SK-N-MC (cell line): ENCODE results near the gene POLDIP2.

Experiments
- DNase-seq: peaks from one replicate; pipeline ENCODE4 v3.0.0-alpha.2; 2011; ENCODE audit warnings: low read depth, low spot score
- H3K27ac ChIP-seq: fragments of 200-600 bp; sonication (generic); 2 replicates; pipeline ENCODE4 v1.5.1; 2016; ENCODE audit warnings: mixed run types
- H3K36me3 ChIP-seq: fragments of 200-600 bp; sonication (generic); 2 replicates; pipeline ENCODE4 v1.6.1; 2017; ENCODE audit warnings: antibody characterized with exemption, low read length, mixed read lengths; ENCODE audit not compliant: insufficient read depth
- H3K4me3 ChIP-seq: fragments of 200-600 bp; sonication (generic); 2 replicates; pipeline ENCODE4 v1.5.1; 2016
- H3K9ac ChIP-seq: fragments of 200-600 bp; sonication (generic); 2 replicates; pipeline ENCODE4 v1.8.0; 2017; ENCODE audit warnings: mixed run types, mixed read lengths; ENCODE audit not compliant: insufficient read length
- H3K9me3 ChIP-seq: fragments of 200-600 bp; sonication (generic); 2 replicates; pipeline ENCODE4 v1.6.1; 2017; ENCODE audit warnings: low read depth, mild to moderate bottlenecking, antibody characterized with exemption, low read length, moderate library complexity, mixed read lengths
- EZH2 ChIP-seq: fragments of 200-600 bp; sonication (generic); IDR thresholded peaks from one replicate; pipeline ENCODE4 v1.6.1; 2017; ENCODE audit warnings: antibody characterized with exemption
- FOXP2 ChIP-seq: optimal IDR thresholded peaks from 2 replicates; pipeline ENCODE3; 2011; ENCODE audit warnings: mild to moderate bottlenecking, moderate library complexity; ENCODE audit not compliant: insufficient read depth; ENCODE audit errors: extremely low read length, control extremely low read depth
- POLR2AphosphoS5 ChIP-seq: IDR thresholded peaks from 2 replicates; pipeline ENCODE4 v1.6.1; 2012; ENCODE audit warnings: mild to moderate bottlenecking, low read depth, low read length, borderline replicate concordance

Gene POLDIP2

DNA sequence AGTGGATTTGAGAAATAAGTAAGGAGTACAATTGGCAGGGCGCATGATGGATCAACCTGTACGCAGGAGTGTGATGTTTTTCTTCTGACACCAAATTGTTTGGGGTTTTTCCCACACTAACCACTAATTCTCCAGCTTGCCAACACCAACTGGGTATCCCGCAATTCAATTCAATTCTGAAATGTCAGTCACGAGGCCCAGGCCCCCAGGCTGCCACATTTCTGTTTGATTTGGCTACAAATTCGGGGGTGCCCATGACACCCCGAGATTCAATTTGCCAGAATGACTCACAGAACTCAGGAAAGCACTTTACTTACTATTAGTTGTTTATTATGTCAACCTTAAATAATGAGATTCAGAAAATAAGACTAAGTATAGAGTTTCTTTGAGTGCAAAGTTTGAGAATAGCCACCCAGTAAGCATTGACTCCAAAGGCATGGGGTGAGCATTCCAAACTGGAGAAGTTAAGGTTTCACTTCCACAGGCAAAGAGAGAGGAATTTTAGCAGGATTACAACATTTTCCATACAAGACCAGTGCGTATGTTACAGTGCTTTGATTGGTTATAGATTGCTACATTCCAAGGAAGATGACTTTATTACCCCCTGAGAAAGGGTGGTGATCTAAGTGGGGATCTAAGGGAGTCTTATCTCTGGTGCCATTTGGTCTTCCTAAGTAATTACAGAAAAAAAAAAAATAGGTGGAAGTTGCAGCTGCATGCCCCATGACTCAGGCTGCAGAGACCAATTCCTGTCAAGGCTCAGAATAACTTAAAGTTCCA, 37.2 kb upstream of the POLDIP2 start:
- no peak overlapping the region for H3K27ac ChIP-seq
- no peak overlapping the region for H3K4me3 ChIP-seq
- no peak for DNase-seq
- H3K9me3 ChIP-seq, result no peaks in the 10 kb centered on the region
- no peak for TF ChIP-seq POLR2AphosphoS5
- TF ChIP-seq EZH2, result no peak
- TF ChIP-seq FOXP2, result no peak
- H3K9ac ChIP-seq, result no peak overlapping the region
- no peaks in the 10 kb centered on the region for H3K36me3 ChIP-seq

DNA sequence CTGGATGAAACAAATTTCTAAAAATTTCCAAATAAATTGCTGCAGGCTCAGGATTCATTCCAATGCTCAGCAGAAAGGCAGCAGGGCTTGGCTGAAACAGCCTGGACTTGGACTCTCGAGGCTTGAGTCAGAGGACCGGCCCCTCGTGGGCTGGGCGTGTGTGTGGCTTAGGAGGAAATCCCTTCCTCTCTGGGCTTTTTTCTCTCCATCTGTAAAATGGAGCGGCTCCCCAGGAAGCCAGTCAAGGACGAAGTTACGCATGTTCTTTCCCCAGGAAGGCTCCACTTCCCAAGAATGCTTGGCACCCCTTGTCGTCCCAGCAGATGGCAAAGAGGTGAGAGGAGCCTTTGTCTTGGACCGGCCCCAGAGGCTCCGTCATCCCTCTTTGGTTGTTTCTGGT, 35.2 kb upstream of the POLDIP2 start:
- Histone ChIP-seq H3K9ac (no peak overlapping the region), H3K27ac (no peak overlapping the region), H3K9me3 (no peaks in the 10 kb centered on the region), H3K36me3 (no peaks in the 10 kb centered on the region), H3K4me3 (no peak overlapping the region)
- TF ChIP-seq POLR2AphosphoS5 (no peak), FOXP2 (no peak), EZH2 (no peak)
- DNase-seq, result no peak

DNA sequence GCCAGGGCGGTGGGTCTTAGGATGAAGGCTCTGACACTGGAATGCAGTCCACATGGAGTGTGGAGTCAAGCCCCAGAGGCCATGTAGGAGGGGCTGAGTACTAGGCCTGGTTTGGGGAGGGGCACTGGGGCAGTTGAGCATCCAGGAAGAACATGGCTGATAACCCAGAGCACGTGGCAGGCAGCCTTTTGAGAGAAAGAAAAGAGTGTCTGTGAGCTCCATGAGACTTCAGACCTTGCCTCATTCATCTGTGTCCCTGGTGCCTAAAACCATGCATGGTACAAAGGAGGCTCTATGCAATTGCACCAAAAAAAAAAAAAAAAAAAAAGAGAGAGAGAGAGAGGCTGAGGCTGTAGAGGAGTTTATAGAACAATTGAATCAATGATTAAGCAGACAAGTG, 34.1 kb upstream of the POLDIP2 start:
- DNase-seq, result no peak
- Histone ChIP-seq H3K9ac (no peak overlapping the region), H3K4me3 (no peak overlapping the region), H3K27ac (no peak overlapping the region), H3K9me3 (no peaks in the 10 kb centered on the region), H3K36me3 (no peaks in the 10 kb centered on the region)
- TF ChIP-seq POLR2AphosphoS5, result no peak
- TF ChIP-seq FOXP2, result no peak
- no peak for TF ChIP-seq EZH2

DNA sequence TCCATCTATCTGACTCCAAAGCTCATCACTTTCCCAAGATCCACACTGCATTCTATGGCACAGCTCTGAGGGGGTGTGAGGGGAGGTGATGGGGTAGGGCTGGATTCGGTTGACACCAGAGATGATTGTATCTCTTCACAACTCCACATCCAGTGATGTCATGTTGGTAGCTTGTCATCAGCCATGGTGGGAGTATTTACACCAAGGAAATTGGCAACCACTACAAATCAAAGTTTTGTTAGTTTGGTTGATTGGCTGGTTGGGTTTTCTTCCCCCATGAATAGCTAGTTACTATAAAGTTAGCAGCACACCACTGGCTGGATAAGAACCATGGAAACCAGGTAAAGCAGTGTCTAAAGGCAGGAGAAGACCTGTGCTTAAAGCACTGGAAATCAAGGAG, 33.7 kb upstream of the POLDIP2 start:
- H3K9ac ChIP-seq, result no peak overlapping the region
- H3K4me3 ChIP-seq, result no peak overlapping the region
- TF ChIP-seq FOXP2 (no peak), POLR2AphosphoS5 (no peak), EZH2 (no peak)
- H3K36me3 ChIP-seq, result no peaks in the 10 kb centered on the region
- DNase-seq, result no peak
- H3K27ac ChIP-seq, result no peak overlapping the region
- no peaks in the 10 kb centered on the region for H3K9me3 ChIP-seq

DNA sequence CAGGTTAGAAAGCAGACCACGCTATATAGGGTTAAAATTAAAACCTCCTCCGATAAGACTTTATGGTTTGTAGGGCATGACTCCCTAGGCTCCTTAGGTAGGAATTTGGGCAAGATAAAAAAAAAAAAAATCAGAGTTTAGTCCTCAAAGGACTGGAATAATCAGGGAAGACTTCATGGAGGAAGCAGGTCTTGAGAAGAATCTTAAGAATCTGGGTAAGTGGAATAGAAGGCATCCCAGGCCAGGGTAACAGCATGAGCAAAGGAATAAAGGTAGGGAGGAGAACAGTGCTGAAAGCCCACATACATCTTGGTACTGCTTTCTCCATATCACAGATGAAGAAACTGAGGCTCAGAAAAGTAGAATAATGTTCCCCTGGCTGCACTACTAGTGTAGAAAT, 33.2 kb upstream of the POLDIP2 start:
- no peaks in the 10 kb centered on the region for H3K9me3 ChIP-seq
- TF ChIP-seq POLR2AphosphoS5, result no peak
- no peak for TF ChIP-seq EZH2
- no peak for TF ChIP-seq FOXP2
- no peak overlapping the region for H3K27ac ChIP-seq
- no peak for DNase-seq
- no peak overlapping the region for H3K4me3 ChIP-seq
- H3K9ac ChIP-seq, result no peak overlapping the region
- no peaks in the 10 kb centered on the region for H3K36me3 ChIP-seq

DNA sequence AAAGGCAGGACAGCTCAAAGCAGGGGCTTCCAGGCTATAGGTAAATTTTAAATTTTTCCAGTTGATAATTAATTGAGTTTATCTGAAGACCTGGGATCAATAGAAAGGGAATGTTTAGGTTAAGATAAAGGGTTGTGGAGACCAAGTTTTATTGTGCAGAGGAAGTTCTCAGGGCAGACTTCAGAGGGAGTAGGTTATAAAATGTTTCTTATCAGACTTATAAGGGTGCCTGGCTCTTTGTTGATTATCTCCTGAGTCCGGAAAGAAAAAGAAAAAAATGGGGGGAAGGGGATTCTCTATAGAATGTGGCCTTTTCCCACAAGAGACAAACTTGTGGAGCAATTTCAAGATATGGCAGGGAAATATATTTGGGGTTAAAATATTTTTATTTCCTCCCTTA, 32.8 kb upstream of the POLDIP2 start:
- Histone ChIP-seq H3K9ac (no peak overlapping the region), H3K9me3 (no peaks in the 10 kb centered on the region), H3K4me3 (no peak overlapping the region), H3K27ac (no peak overlapping the region), H3K36me3 (no peaks in the 10 kb centered on the region)
- no peak for DNase-seq
- no peak for TF ChIP-seq EZH2
- no peak for TF ChIP-seq POLR2AphosphoS5
- TF ChIP-seq FOXP2, result no peak

DNA sequence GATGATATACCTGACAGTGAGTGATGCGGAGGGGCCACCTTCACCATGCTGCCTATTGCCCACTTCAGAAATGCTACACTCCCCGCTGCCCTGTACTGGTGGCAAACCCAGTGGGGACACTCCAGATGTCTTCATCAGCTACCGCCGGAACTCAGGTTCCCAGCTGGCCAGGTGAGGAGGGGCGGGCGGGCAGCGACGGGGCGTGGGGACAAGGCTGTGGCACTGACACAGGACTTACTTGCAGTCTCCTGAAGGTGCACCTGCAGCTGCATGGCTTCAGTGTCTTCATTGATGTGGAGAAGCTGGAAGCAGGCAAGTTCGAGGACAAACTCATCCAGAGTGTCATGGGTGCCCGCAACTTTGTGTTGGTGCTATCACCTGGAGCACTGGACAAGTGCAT, 30.8 kb upstream of the POLDIP2 start:
- Histone ChIP-seq H3K27ac (no peak overlapping the region), H3K9ac (no peak overlapping the region), H3K4me3 (no peak overlapping the region), H3K36me3 (no peaks in the 10 kb centered on the region), H3K9me3 (no peaks in the 10 kb centered on the region)
- no peak for DNase-seq
- TF ChIP-seq FOXP2 (no peak), EZH2 (no peak), POLR2AphosphoS5 (no peak)

DNA sequence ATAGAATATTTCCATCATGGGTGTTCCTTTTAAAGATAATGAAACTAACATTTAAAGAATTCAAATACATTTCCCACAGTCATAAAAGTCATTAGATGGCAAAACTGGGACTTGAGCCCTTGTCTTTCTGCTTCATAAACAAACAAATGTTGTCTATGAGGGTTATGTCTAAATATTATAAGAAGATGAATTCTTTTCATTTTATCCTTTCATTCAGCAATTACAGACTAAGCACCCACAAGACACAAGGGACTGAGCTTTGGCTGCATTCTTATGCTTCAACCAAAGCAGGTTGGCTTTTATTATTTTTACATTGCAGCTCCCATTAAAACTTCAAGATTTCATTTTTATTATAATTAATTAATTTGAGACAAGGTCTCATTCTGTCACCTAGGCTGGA, 29.1 kb upstream of the POLDIP2 start:
- Histone ChIP-seq H3K36me3 (no peaks in the 10 kb centered on the region), H3K9ac (no peak overlapping the region), H3K4me3 (no peak overlapping the region), H3K27ac (no peak overlapping the region), H3K9me3 (no peaks in the 10 kb centered on the region)
- TF ChIP-seq EZH2 (no peak), POLR2AphosphoS5 (no peak), FOXP2 (no peak)
- DNase-seq, result no peak

DNA sequence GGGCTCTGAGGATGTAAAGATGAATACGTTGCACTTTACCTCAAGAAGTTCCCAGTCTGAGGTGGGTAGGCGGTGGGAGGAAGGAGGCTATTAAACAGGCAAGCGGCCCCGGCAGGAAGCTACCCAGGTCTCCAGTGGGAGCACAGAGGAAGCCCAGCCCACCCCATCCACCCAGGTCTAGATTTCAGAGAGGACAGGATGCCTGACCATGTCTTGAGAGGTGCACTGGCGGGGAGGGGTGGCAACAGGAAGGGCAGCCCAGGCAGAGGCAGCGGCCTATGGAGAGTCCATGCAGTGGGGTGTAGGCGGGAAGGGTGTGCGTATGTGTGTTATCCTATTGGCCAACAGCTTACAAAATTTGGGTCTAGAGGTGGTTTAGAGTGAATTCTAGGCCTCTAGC, 28.1 kb upstream of the POLDIP2 start:
- H3K36me3 ChIP-seq, result no peaks in the 10 kb centered on the region

More for the DNA sequence above, 28.1 kb upstream of the POLDIP2 start:
- Histone ChIP-seq H3K27ac (no peak overlapping the region), H3K9me3 (no peaks in the 10 kb centered on the region), H3K9ac (no peak overlapping the region), H3K4me3 (no peak overlapping the region)
- no peak for TF ChIP-seq POLR2AphosphoS5
- TF ChIP-seq EZH2, result no peak
- DNase-seq, result no peak
